PC-3 (cell line): ENCODE data around the gene TRPV6. TPM values are rescaled to one million over a fixed set of nuclear protein-coding genes. Genes with fewer than 3 reads are reported as not detected.

Experiments
- ATAC-seq: fragments of 200-7000 bp; cut with Tn5 transposase; 2 replicates; pipeline ENCODE4 v1.9.1; 2020; ENCODE audit warnings: mild to moderate bottlenecking, moderate library complexity
- BruUV-seq: library from RNA; stranded (reverse); fragments of 400-500 nt; replicated peaks from 2 replicates; lab custom pipeline; 2021; lab: Mats Ljungman, UMichigan
- CTCF ChIA-PET: fragments of 300-600 bp; sonication (Branson Sonifier 250); formaldehyde crosslinking; loops from one replicate; lab custom pipeline; 2022; ENCODE audit warnings: antibody characterized with exemption; lab: Charles Lee
- POLR2A ChIA-PET: fragments of 300-600 bp; sonication (Branson Sonifier 250); formaldehyde crosslinking; loops from one replicate; lab custom pipeline; 2022; ENCODE audit warnings: antibody characterized with exemption; ENCODE audit not compliant: unreplicated experiment; lab: Charles Lee
- DNase-seq: peaks from one replicate; pipeline ENCODE4 v3.0.0-alpha.2; 2015
- H2AFZ ChIP-seq: fragments of 300-600 bp; sonication (generic); 2 replicates; pipeline ENCODE4 v1.6.0; 2016; ENCODE audit warnings: antibody characterized with exemption, low read length
- H3F3A ChIP-seq: fragments of 300-600 bp; sonication (generic); one replicate; pipeline ENCODE4 v1.6.0; 2017; ENCODE audit warnings: antibody characterized with exemption, low read length, control low read depth, mild to moderate bottlenecking; ENCODE audit not compliant: unreplicated experiment
- H3K27ac ChIP-seq: fragments of 300-600 bp; sonication (generic); 2 replicates; pipeline ENCODE4 v1.5.1; 2016; ENCODE audit warnings: mild to moderate bottlenecking, low read length
- H3K27me3 ChIP-seq: fragments of 300-600 bp; sonication (generic); 2 replicates; pipeline ENCODE4 v1.6.1; 2016; ENCODE audit warnings: low read length, mixed read lengths
- H3K36me3 ChIP-seq: fragments of 300-600 bp; sonication (generic); 2 replicates; pipeline ENCODE4 v1.6.1; 2016; ENCODE audit warnings: low read depth, mixed run types, low read length, mixed read lengths
- H3K4me1 ChIP-seq: fragments of 300-600 bp; sonication (generic); 2 replicates; pipeline ENCODE4 v1.5.1; 2016; ENCODE audit warnings: low read length; ENCODE audit not compliant: insufficient read depth
- H3K4me2 ChIP-seq: fragments of 300-600 bp; sonication (generic); 2 replicates; pipeline ENCODE4 v1.6.0; 2016; ENCODE audit warnings: low read length
- H3K4me3 ChIP-seq: fragments of 300-600 bp; sonication (generic); 2 replicates; pipeline ENCODE4 v1.5.1; 2016; ENCODE audit warnings: mild to moderate bottlenecking, low read length, mixed read lengths
- H3K79me2 ChIP-seq: fragments of 300-600 bp; sonication (generic); 2 replicates; pipeline ENCODE4 v1.6.1; 2017; ENCODE audit warnings: low read length, mixed read lengths
- H3K9ac ChIP-seq: fragments of 300-600 bp; sonication (generic); 2 replicates; pipeline ENCODE4 v1.6.0; 2016; ENCODE audit warnings: mild to moderate bottlenecking, low read length
- H3K9me2 ChIP-seq: fragments of 300-600 bp; sonication (generic); replicated peaks from 2 replicates; pipeline ENCODE4 v1.6.1; 2016; ENCODE audit warnings: mixed run types, low read length, mixed read lengths
- H3K9me3 ChIP-seq: fragments of 300-600 bp; sonication (generic); 2 replicates; pipeline ENCODE4 v1.6.1; 2016; ENCODE audit warnings: low read length, mixed read lengths
- H4K20me1 ChIP-seq: fragments of 300-600 bp; sonication (generic); 2 replicates; pipeline ENCODE4 v1.6.1; 2016; ENCODE audit warnings: low read length, mixed read lengths
- EZH2 ChIP-seq: fragments of 300-600 bp; sonication (generic); IDR thresholded peaks from one replicate; pipeline ENCODE4 v1.6.1; 2017; ENCODE audit warnings: antibody characterized with exemption, mild to moderate bottlenecking, low read length; ENCODE audit not compliant: unreplicated experiment
- EZH2phosphoT487 ChIP-seq: fragments of 300-600 bp; sonication (generic); IDR thresholded peaks from 2 replicates; pipeline ENCODE4 v1.6.1; 2018; ENCODE audit warnings: mild to moderate bottlenecking, antibody characterized with exemption, low read length, borderline replicate concordance
- intact Hi-C: fragments of 100-400 bp; cut with micrococcal nuclease; formaldehyde crosslinking; loops from 2 replicates; pipeline ENCODE4 v1.9.0; 2023
- total RNA-seq: library from RNA; depleted of rRNA; stranded (reverse); fragments of >200 nt; gene quantifications from 2 replicates; pipeline ENCODE4 v1.2.3, GENCODE V29; 2014
- TF ChIP-seq, protein P1 (sequence below): fragments of 300-600 bp; sonication (generic); conservative IDR thresholded peaks from 2 replicates; pipeline ENCODE4 v1.5.1; 2017; ENCODE audit warnings: antibody characterized with exemption, low read depth, mild to moderate bottlenecking, low read length

TRPV6 gene
- total RNA-seq, 1 experiment from 2014 or later = 1.4 TPM

DNA sequence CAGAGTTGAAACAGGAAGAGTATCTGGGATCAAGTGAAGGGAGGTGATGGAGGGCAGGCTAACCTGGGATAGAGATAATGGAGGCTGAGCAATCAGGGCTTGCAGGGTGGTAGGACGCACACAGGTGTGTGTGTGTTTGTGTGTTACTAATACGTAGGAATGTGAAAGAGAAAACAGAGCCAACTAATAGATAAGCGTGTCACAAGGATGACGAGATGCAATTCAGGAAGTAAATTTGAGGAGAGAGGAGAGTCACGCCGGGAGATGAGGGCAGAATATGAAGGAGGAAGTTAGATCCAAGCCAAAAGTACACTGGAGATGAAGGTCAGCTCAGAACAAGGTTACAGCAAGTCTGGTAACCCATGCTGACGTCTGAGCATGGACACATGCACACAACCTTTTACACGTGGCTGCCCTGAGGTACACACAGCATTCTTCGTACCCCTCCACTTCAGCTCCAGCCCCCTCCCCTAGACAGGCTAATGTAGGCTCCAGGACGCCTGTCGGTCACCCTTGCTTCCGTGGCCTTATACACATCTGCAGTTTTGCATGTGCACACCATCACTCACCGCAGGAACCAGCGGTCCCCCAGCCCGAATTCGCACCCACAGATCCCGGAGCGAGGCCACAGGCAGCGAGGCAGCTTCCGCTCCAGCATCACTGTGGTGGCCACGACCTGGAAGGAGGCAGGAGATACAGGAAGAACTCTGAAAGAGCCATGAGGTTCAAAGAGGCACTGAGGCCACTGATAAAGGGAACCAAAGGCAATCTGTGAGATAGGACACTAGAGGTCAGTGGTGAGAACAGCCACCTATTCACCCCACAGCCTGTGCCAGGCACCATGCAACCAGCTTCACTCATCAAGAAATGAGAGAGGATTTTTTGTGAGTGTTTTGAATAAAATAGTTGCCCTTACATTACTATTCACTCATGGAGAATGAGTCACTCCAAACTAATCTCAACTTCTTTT lies 23.7 kb upstream of the TRPV6 start:
- Histone ChIP-seq H3K4me3 (no peak overlapping the region), H3F3A (no peaks in the 10 kb centered on the region), H3K79me2 (no peaks in the 10 kb centered on the region), H2AFZ (no peak overlapping the region), H3K4me1 (peaks cover 4% of the 10 kb centered on the region; the same call in 1 of the 2 replicates), H3K9me2 (no peaks in the 10 kb centered on the region), H3K27me3 (peaks cover 29% of the 10 kb centered on the region), H3K9me3 (peaks cover 17% of the 10 kb centered on the region; the same call in 1 of the 2 replicates), H3K9ac (no peak overlapping the region), H4K20me1 (no peaks in the 10 kb centered on the region), H3K4me2 (no peak overlapping the region), H3K27ac (no peak overlapping the region), H3K36me3 (no peaks in the 10 kb centered on the region)
- no TSS peak for BruUV-seq
- ChIA-PET CTCF (interaction anchor here (0.6 kb wide), 2 partner anchors 28 to 92 kb away, joined by 3 to 4 read pairs; no protein-coding TSS in a partner anchor), POLR2A (no interaction called here)
- ATAC-seq (peak; percentile 65), DNase-seq (no peak)
- no peak for TF ChIP-seq EZH2phosphoT487
- TF ChIP-seq, protein P1, sequence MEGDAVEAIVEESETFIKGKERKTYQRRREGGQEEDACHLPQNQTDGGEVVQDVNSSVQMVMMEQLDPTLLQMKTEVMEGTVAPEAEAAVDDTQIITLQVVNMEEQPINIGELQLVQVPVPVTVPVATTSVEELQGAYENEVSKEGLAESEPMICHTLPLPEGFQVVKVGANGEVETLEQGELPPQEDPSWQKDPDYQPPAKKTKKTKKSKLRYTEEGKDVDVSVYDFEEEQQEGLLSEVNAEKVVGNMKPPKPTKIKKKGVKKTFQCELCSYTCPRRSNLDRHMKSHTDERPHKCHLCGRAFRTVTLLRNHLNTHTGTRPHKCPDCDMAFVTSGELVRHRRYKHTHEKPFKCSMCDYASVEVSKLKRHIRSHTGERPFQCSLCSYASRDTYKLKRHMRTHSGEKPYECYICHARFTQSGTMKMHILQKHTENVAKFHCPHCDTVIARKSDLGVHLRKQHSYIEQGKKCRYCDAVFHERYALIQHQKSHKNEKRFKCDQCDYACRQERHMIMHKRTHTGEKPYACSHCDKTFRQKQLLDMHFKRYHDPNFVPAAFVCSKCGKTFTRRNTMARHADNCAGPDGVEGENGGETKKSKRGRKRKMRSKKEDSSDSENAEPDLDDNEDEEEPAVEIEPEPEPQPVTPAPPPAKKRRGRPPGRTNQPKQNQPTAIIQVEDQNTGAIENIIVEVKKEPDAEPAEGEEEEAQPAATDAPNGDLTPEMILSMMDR = peak; percentile 46
- intact Hi-C loops = no loop called here

DNA sequence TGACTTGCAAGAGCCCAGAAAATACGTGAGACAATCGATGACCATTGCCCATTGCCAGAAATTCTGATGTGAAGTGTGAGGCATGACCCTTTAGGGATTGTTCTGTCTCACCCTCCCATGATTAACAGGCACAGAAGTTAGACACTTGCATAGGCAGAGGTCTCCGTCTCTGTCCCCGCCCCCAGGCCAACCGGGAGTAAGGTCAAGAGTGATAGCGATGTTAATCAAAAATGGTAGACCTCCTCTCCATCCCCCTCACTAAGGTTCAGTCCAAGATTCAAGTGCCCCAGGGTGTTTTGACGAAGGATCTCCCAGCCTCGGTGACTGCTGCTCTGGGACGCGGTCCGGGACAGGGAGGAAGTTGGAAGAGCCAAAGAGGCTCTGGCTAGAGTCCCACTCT lies 22.7 kb upstream of the TRPV6 start:
- no peaks in the 10 kb centered on the region for H3F3A ChIP-seq
- ATAC-seq (no peak), DNase-seq (no peak)
- H3K27me3 ChIP-seq = peaks cover 29% of the 10 kb centered on the region
- BruUV-seq = no TSS peak
- no peak overlapping the region for H3K4me2 ChIP-seq
- H3K9me3 ChIP-seq = peaks cover 17% of the 10 kb centered on the region; the same call in 1 of the 2 replicates
- H4K20me1 ChIP-seq = no peaks in the 10 kb centered on the region
- H2AFZ ChIP-seq = no peak overlapping the region
- CTCF ChIA-PET = no interaction called here
- H3K27ac ChIP-seq = no peak overlapping the region
- H3K4me3 ChIP-seq = no peak overlapping the region
- no peaks in the 10 kb centered on the region for H3K79me2 ChIP-seq
- no peaks in the 10 kb centered on the region for H3K9me2 ChIP-seq
- TF ChIP-seq EZH2phosphoT487 = no peak
- peaks cover 4% of the 10 kb centered on the region; the same call in 1 of the 2 replicates for H3K4me1 ChIP-seq
- H3K36me3 ChIP-seq = no peaks in the 10 kb centered on the region
- POLR2A ChIA-PET = no interaction called here
- intact Hi-C loops = no loop called here
- no peak overlapping the region for H3K9ac ChIP-seq

DNA sequence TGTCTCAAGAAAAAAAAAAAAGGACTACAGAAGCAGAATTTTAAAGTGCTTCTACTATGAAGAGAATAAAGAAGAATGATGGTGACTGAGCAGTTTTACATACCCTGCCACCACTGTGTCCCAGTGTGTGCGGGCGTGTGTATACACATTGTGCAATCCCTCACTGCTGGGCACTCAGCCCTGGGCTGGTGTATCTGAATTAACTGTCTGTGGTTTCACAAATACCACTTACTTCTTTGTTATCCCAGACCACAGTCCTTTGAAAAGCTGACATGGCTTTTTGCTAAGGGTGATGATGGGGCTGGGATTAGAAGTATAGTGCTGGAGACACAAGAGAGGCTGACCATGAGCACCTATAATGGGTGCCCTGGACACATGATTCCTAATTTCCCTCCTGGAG lies 21.1 kb upstream of the TRPV6 start:
- intact Hi-C loops = no loop called here

More for the DNA sequence above, 21.1 kb upstream of the TRPV6 start:
- H2AFZ ChIP-seq = no peak overlapping the region
- no peak overlapping the region for H3K4me3 ChIP-seq
- no peaks in the 10 kb centered on the region for H4K20me1 ChIP-seq
- TF ChIP-seq, protein P1 = no peak
- no peak for TF ChIP-seq EZH2phosphoT487
- TF ChIP-seq EZH2 = no peak
- BruUV-seq = no TSS peak
- no peaks in the 10 kb centered on the region for H3K36me3 ChIP-seq
- no peaks in the 10 kb centered on the region for H3K9me2 ChIP-seq
- H3F3A ChIP-seq = no peaks in the 10 kb centered on the region
- ChIA-PET CTCF (no interaction called here), POLR2A (no interaction called here)
- H3K79me2 ChIP-seq = no peaks in the 10 kb centered on the region
- DNase-seq (no peak), ATAC-seq (no peak)
- no peak overlapping the region for H3K27ac ChIP-seq
- H3K4me1 ChIP-seq = peaks cover 4% of the 10 kb centered on the region; the same call in 1 of the 2 replicates
- peaks cover 20% of the 10 kb centered on the region for H3K27me3 ChIP-seq
- no peak overlapping the region for H3K4me2 ChIP-seq
- H3K9ac ChIP-seq = no peak overlapping the region
- H3K9me3 ChIP-seq = peaks cover 17% of the 10 kb centered on the region; the same call in 1 of the 2 replicates
